Natural killer cell (primary cell): ENCODE measurements around the gene DHDDS. TPM values are rescaled to one million over a fixed set of nuclear protein-coding genes. Genes with fewer than 3 reads are reported as not detected.
A peak's percentile ranks its signal among the peaks of the same experiment; 100 is the strongest.

ENCODE experiments used
- ATAC-seq, 3 donors: fragments of 150-1000 bp in 2 of 3; fragments of 200-7000 bp in 1 of 3; cut with Tn5 transposase; 1 replicate in 1 of 3; 2 replicates in 2 of 3; pipeline ENCODE4 v1.10.0; 2021; ENCODE audit warnings: mild to moderate bottlenecking in 2 of 3, moderate library complexity in 2 of 3
- DNase-seq, 2 donors: peaks; one replicate each; pipeline versions ENCODE4 v3.0.0 to v3.0.0-alpha.2; 2013 to 2021; ENCODE audit warnings: mixed read lengths in 1 of 2
- H3K27ac ChIP-seq: one replicate; pipeline ENCODE4 v1.5.1; 2013; ENCODE audit warnings: mild to moderate bottlenecking, low read length
- H3K27me3 ChIP-seq: one replicate; pipeline ENCODE4 v1.6.1; 2013; ENCODE audit warnings: low read length; ENCODE audit not compliant: control insufficient read depth, insufficient read depth
- H3K36me3 ChIP-seq: one replicate; pipeline ENCODE4 v1.6.1; 2013; ENCODE audit warnings: low read length; ENCODE audit not compliant: control insufficient read depth, insufficient read depth
- H3K4me1 ChIP-seq: one replicate; pipeline ENCODE4 v1.6.1; 2013; ENCODE audit warnings: low read length; ENCODE audit not compliant: control insufficient read depth, insufficient read depth
- H3K4me3 ChIP-seq: one replicate; pipeline ENCODE4 v1.5.1; 2013; ENCODE audit warnings: low read length
- H3K9me3 ChIP-seq: one replicate; pipeline ENCODE4 v1.6.1; 2013; ENCODE audit warnings: low read length; ENCODE audit not compliant: control insufficient read depth, insufficient read depth
- H3K27ac Mint-ChIP-seq, 2 donors: one replicate each; pipeline ENCODE4 v1.8.0; 2022; ENCODE audit warnings: mild to moderate bottlenecking in 2 of 2, mixed read lengths in 2 of 2, moderate library complexity in 1 of 2
- H3K27me3 Mint-ChIP-seq, 2 donors: one replicate each; pipeline ENCODE4 v1.8.0; 2022; ENCODE audit warnings: low read depth in 2 of 2, mixed read lengths in 2 of 2
- H3K36me3 Mint-ChIP-seq: one replicate; pipeline ENCODE4 v1.8.0; 2022; ENCODE audit warnings: mixed read lengths
- H3K4me1 Mint-ChIP-seq, 2 donors: one replicate each; pipeline ENCODE4 v1.8.0; 2022; ENCODE audit warnings: mixed read lengths in 2 of 2
- H3K4me3 Mint-ChIP-seq: one replicate; pipeline ENCODE4 v1.8.0; 2022; ENCODE audit warnings: mild to moderate bottlenecking, moderate library complexity, mixed read lengths
- H3K9me3 Mint-ChIP-seq, 2 donors: one replicate each; pipeline ENCODE4 v1.8.0; 2022; ENCODE audit warnings: mixed read lengths in 2 of 2
- WGBS: methylation state at CpG from one replicate; pipeline ENCODE4 v1.1.7; 2013; ENCODE audit warnings: missing lambda C conversion rate; ENCODE audit not compliant: insufficient coverage; 5-methylcytosine and 5-hydroxymethylcytosine counted together
- intact Hi-C: fragments of 100-400 bp; cut with micrococcal nuclease; formaldehyde crosslinking; loops from one replicate; pipeline ENCODE4 v1.14.2; 2022
- total RNA-seq, 4 donors: library from RNA; stranded (reverse); fragments of 120-200 nt in 1 of 4; gene quantifications; one replicate each; pipeline versions ENCODE4 v1.2.3 to v1.2.4, GENCODE V29; 2013 to 2022
- TF ChIP-seq, protein P1 (sequence below): fragments of 200-600 bp; IDR thresholded peaks from one replicate; pipeline ENCODE4 v1.8.0; 2022; ENCODE audit warnings: antibody characterized with exemption

Gene DHDDS
- total RNA-seq, 3 donors from 2014 or later (not counting 1 experiment from before 2014, with no cell fraction given), result 39.6 to 48.6 (median 43.4) TPM

DNA sequence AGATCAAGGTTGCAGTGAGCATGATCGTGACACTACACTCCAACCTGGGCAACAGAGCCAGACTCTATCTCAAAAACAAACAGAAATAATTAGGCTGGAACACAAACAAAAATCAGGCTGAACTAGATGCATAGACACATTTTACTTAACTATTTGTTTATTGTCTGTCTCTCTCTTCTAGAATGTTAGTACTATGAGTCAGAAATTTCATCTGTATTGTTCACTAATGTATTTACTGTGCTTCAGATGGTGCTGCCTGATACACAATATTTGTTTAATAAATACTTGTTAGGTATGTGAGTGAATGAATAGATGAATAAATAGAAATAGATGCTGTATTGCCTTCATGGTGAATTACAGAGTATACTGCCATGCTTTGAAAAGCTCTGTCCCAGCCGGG is 27.5 kb upstream of the DHDDS start:
- TF ChIP-seq, protein P1, sequence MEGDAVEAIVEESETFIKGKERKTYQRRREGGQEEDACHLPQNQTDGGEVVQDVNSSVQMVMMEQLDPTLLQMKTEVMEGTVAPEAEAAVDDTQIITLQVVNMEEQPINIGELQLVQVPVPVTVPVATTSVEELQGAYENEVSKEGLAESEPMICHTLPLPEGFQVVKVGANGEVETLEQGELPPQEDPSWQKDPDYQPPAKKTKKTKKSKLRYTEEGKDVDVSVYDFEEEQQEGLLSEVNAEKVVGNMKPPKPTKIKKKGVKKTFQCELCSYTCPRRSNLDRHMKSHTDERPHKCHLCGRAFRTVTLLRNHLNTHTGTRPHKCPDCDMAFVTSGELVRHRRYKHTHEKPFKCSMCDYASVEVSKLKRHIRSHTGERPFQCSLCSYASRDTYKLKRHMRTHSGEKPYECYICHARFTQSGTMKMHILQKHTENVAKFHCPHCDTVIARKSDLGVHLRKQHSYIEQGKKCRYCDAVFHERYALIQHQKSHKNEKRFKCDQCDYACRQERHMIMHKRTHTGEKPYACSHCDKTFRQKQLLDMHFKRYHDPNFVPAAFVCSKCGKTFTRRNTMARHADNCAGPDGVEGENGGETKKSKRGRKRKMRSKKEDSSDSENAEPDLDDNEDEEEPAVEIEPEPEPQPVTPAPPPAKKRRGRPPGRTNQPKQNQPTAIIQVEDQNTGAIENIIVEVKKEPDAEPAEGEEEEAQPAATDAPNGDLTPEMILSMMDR, result no peak
- Histone ChIP-seq H3K4me3 (no peak overlapping the region), H3K36me3 (no peaks in the 10 kb centered on the region), H3K9me3 (no peaks in the 10 kb centered on the region), H3K27ac (no peak overlapping the region), H3K4me1 (peaks cover 11% of the 10 kb centered on the region), H3K27me3 (peaks cover 13% of the 10 kb centered on the region)
- no peak for ATAC-seq
- WGBS, result 100% methylated on average over 1 of the region's 2 CpGs
- Mint-ChIP-seq H3K36me3 (no peaks in the 10 kb centered on the region), H3K27ac (no peak overlapping the region), H3K4me1 (peaks cover 9 to 13% of the 10 kb centered on the region in 2 donors), H3K9me3 (no peaks in the 10 kb centered on the region), H3K27me3 (peaks cover 56 to 59% of the 10 kb centered on the region in 2 donors), H3K4me3 (no peak overlapping the region)
- DNase-seq, result no peak
- intact Hi-C loops, result no loop called here

GRCh38 chr1:26405281-26405915 is 26.7 kb upstream of the DHDDS start:
- Mint-ChIP-seq H3K4me1 (peaks cover 9 to 16% of the 10 kb centered on the region in 2 donors), H3K27me3 (peaks cover 59 to 60% of the 10 kb centered on the region in 2 donors), H3K36me3 (no peaks in the 10 kb centered on the region), H3K4me3 (no peak overlapping the region), H3K9me3 (no peaks in the 10 kb centered on the region), H3K27ac (no peak overlapping the region)
- Histone ChIP-seq H3K4me1 (peaks cover 12% of the 10 kb centered on the region), H3K36me3 (no peaks in the 10 kb centered on the region), H3K4me3 (no peak overlapping the region), H3K9me3 (no peaks in the 10 kb centered on the region), H3K27me3 (peaks cover 19% of the 10 kb centered on the region), H3K27ac (no peak overlapping the region)
- DNase-seq (no peak), ATAC-seq (no peak)
- intact Hi-C loops, result no loop called here
- TF ChIP-seq, protein P1, result no peak
- WGBS, result 88% methylated on average over 6 of the region's 7 CpGs

- no peak overlapping the region for H3K27ac Mint-ChIP-seq
Measured at GRCh38 chr1:26408604-26409003, 23.5 kb upstream of the DHDDS start.

More at GRCh38 chr1:26408604-26409003, 23.5 kb upstream of the DHDDS start:
- no peak overlapping the region for H3K27ac ChIP-seq
- H3K4me3 Mint-ChIP-seq, result no peak overlapping the region
- ATAC-seq (peak; percentile 86 to 99 (median 97)), DNase-seq (peak; percentile 79 to 90)
- no peaks in the 10 kb centered on the region for H3K9me3 ChIP-seq
- peaks cover 12% of the 10 kb centered on the region for H3K4me1 ChIP-seq
- H3K9me3 Mint-ChIP-seq, result no peaks in the 10 kb centered on the region
- H3K27me3 ChIP-seq, result peaks cover 50% of the 10 kb centered on the region
- TF ChIP-seq, protein P1, result no peak
- intact Hi-C loops, result no loop called here
- H3K4me3 ChIP-seq, result no peak overlapping the region
- H3K36me3 ChIP-seq, result no peaks in the 10 kb centered on the region
- 2% methylated on average over 12 of the region's 12 CpGs for WGBS
- H3K4me1 Mint-ChIP-seq, result peaks cover 9 to 29% of the 10 kb centered on the region in 2 donors
- no peaks in the 10 kb centered on the region for H3K36me3 Mint-ChIP-seq
- H3K27me3 Mint-ChIP-seq, result peaks cover 56 to 70% of the 10 kb centered on the region in 2 donors
